HepG2 (cell line): ENCODE measurements around the gene ITPK1. TPM values are rescaled to one million over a fixed set of nuclear protein-coding genes. Genes with fewer than 3 reads are reported as not detected.

Experiments
- BATF2 ChIP-seq: sonication (generic); formaldehyde crosslinking; IDR thresholded peaks from 2 replicates; pipeline ENCODE4 v1.8.0; 2022; ENCODE audit warnings: mild to moderate bottlenecking, missing genetic modification reagents, moderate library complexity
- EED ChIP-seq: sonication (generic); formaldehyde crosslinking; IDR thresholded peaks from 2 replicates; pipeline ENCODE4 v1.5.0; 2020; ENCODE audit warnings: mild to moderate bottlenecking, missing genetic modification reagents
- FOXO1 ChIP-seq: sonication (generic); formaldehyde crosslinking; IDR thresholded peaks from 2 replicates; pipeline ENCODE4 v1.4.0; 2020; ENCODE audit warnings: missing genetic modification reagents
- GABPB1 ChIP-seq: IDR thresholded peaks from 2 replicates; pipeline ENCODE4 v1.6.1; 2016; ENCODE audit warnings: mild to moderate bottlenecking, missing genetic modification reagents, moderate library complexity, missing compliant biosample characterization
- HMGA1 ChIP-seq: sonication (generic); formaldehyde crosslinking; conservative IDR thresholded peaks from 2 replicates; pipeline ENCODE4 v1.4.0; 2020; ENCODE audit warnings: missing genetic modification reagents
- HMGXB4 ChIP-seq, 2 experiments: sonication (generic) in 1 of 2; formaldehyde crosslinking in 1 of 2; IDR thresholded peaks; 2 replicates each; pipeline versions ENCODE4 v1.4.0 to v1.6.1; 2018 to 2020; ENCODE audit warnings: missing genetic modification reagents in 2 of 2, borderline replicate concordance in 1 of 2, low read depth in 1 of 2, mild to moderate bottlenecking in 1 of 2, missing biosample characterization in 1 of 2
- IKZF1 ChIP-seq: fragments of 450-650 bp; IDR thresholded peaks from 2 replicates; pipeline ENCODE4 v1.7.1; 2016
- IRF2 ChIP-seq: IDR thresholded peaks from 2 replicates; pipeline ENCODE4 v1.6.1; 2018; ENCODE audit warnings: missing genetic modification reagents, missing compliant biosample characterization
- MAX ChIP-seq: IDR thresholded peaks from 2 replicates; pipeline ENCODE4 v1.6.1; 2012; ENCODE audit warnings: inconsistent platforms
- MAZ ChIP-seq, 2 experiments: sonication (generic) in 1 of 2; formaldehyde crosslinking in 1 of 2; IDR thresholded peaks; 2 replicates each; pipeline versions ENCODE4 v1.5.0 to v1.6.1; 2012 to 2020; ENCODE audit warnings: low read depth in 2 of 2, mild to moderate bottlenecking in 2 of 2, borderline replicate concordance in 1 of 2, improper control_type of control experiment in 1 of 2, low read length in 1 of 2, missing genetic modification reagents in 1 of 2, moderate library complexity in 1 of 2
- MXI1 ChIP-seq: IDR thresholded peaks from 3 replicates; pipeline ENCODE4 v1.6.1; 2012; ENCODE audit warnings: low read depth, low read length, inconsistent platforms, borderline replicate concordance
- NONO ChIP-seq, 2 experiments: fragments of 450-650 bp in 1 of 2; sonication (generic) in 1 of 2; formaldehyde crosslinking in 1 of 2; IDR thresholded peaks in 1 of 2; conservative IDR thresholded peaks in 1 of 2; 2 replicates each; pipeline versions ENCODE4 v1.6.1 to v1.8.0; 2017 to 2022; ENCODE audit warnings: mild to moderate bottlenecking in 1 of 2, missing genetic modification reagents in 1 of 2, moderate library complexity in 1 of 2
- RAD21 ChIP-seq: fragments of 450-650 bp; formaldehyde crosslinking; IDR thresholded peaks from 2 replicates; pipeline ENCODE4 v1.5.0; 2020; ENCODE audit warnings: mild to moderate bottlenecking
- RAD51 ChIP-seq: fragments of 450-650 bp; IDR thresholded peaks from 2 replicates; pipeline ENCODE4 v1.6.1; 2016; ENCODE audit warnings: borderline replicate concordance
- RFXANK ChIP-seq: IDR thresholded peaks from 2 replicates; pipeline ENCODE4 v1.6.1; 2016
- SIX1 ChIP-seq: sonication (generic); formaldehyde crosslinking; IDR thresholded peaks from 2 replicates; pipeline ENCODE4 v1.4.0; 2020; ENCODE audit warnings: missing genetic modification reagents, borderline replicate concordance
- SRSF4 ChIP-seq: fragments of 200-400 bp; formaldehyde crosslinking; IDR thresholded peaks from one replicate; pipeline ENCODE4 v1.6.1; 2018; ENCODE audit warnings: mild to moderate bottlenecking, low read depth, low read length, moderate library complexity; ENCODE audit not compliant: poor library complexity, severe bottlenecking
- ZBTB14 ChIP-seq: sonication (generic); formaldehyde crosslinking; IDR thresholded peaks from 2 replicates; pipeline ENCODE4 v1.4.0; 2020; ENCODE audit warnings: missing genetic modification reagents
- ZBTB26 ChIP-seq: IDR thresholded peaks from 2 replicates; pipeline ENCODE4 v1.6.1; 2016; ENCODE audit warnings: missing compliant biosample characterization, missing genetic modification reagents, borderline replicate concordance
- ZNF160 ChIP-seq: sonication (generic); formaldehyde crosslinking; IDR thresholded peaks from 2 replicates; pipeline ENCODE4 v1.8.0; 2022; ENCODE audit warnings: mild to moderate bottlenecking, inconsistent platforms, missing genetic modification reagents
- ZNF678 ChIP-seq: sonication (generic); formaldehyde crosslinking; IDR thresholded peaks from 2 replicates; pipeline ENCODE4 v1.4.0; 2020; ENCODE audit warnings: mild to moderate bottlenecking, missing genetic modification reagents
- ZSCAN31 ChIP-seq: sonication (generic); formaldehyde crosslinking; IDR thresholded peaks from 2 replicates; pipeline ENCODE4 v1.5.0; 2020; ENCODE audit warnings: low read depth, mild to moderate bottlenecking, missing genetic modification reagents
- polyA plus RNA-seq, 8 experiments: library from polyadenylated mRNA; depleted of rRNA in 3 of 8; stranded (reverse) in 7 of 8; unstranded in 1 of 8; fragments of >200 nt; fragmentation: Illumina TruSeq in 4 of 8; extraction: Trizol in 4 of 8; gene quantifications; 2 replicates each; pipeline versions ENCODE4 v1.2.1 to v1.2.3, GENCODE V29; 2011 to 2016; ENCODE audit warnings: low read depth in 4 of 8, missing spikeins in 1 of 8, mixed read lengths in 1 of 8; ENCODE audit not compliant: insufficient read depth in 1 of 8
- total RNA-seq, 5 experiments: library from RNA; depleted of rRNA; stranded (reverse); fragments of >200 nt; fragmentation: Illumina TruSeq; extraction: Trizol; gene quantifications; 2 replicates each; pipeline ENCODE4 v1.2.3, GENCODE V29; 2016; ENCODE audit warnings: low read depth in 1 of 5

Gene ITPK1
- total and polyA plus RNA-seq, 2 of the 13 experiments (the other 11 are each of a cell fraction or from before 2014, with no cell fraction given): 20.5 to 47.5 TPM

- TF ChIP-seq HMGXB4 (CRISPR knock-in tag; IDR thresholded peaks at IDR 0.05; ENCODE audit: borderline replicate concordance in 1 of 2, low read depth in 1 of 2) (0 out of 4 replicates have a peak, but pooled peaks of 1 of the 2 experiments have one; percentile 34), EED (CRISPR knock-in tag) (no peak), HMGA1 (CRISPR knock-in tag) (no peak), IKZF1 (no peak), SIX1 (CRISPR knock-in tag) (no peak), MAZ (IDR thresholded peaks at IDR 0.05; ENCODE audit: borderline replicate concordance, low read depth, low read length) (no peak), MAZ (CRISPR knock-in tag; IDR thresholded peaks at IDR 0.05; ENCODE audit: low read depth) (0 out of 2 replicates have a peak, but pooled peaks have one; percentile 20), ZNF678 (no peak), GABPB1 (CRISPR knock-in tag) (peak; percentile 26; the same call in 1 of the 2 replicates), SRSF4 (no peak), FOXO1 (CRISPR knock-in tag) (0 out of 2 replicates have a peak, but pooled peaks have one; percentile 33), MAX (peak; percentile 70; the same call in 1 of the 2 replicates), ZBTB14 (CRISPR knock-in tag) (no peak), ZBTB26 (0 out of 2 replicates have a peak, but pooled peaks have one; percentile 30), IRF2 (CRISPR knock-in tag) (no peak), RAD51 (no peak), NONO (IDR thresholded peaks at IDR 0.05) (no peak), NONO (CRISPR knock-in tag; conservative IDR thresholded peaks at IDR 0.05) (no peak), ZNF160 (no peak), RFXANK (CRISPR knock-in tag) (no peak), ZSCAN31 (0 out of 2 replicates have a peak, but pooled peaks have one; percentile 22), RAD21 (CRISPR knock-in tag) (peak; percentile 97), BATF2 (no peak), MXI1 (peak; percentile 50; the same call in 1 of the 3 replicates)
These were observed 163.7 kb downstream of the ITPK1 start (continued) for GRCh38 chr14:92951912-92952471.
